ENCODE data around the gene SLC38A10.

Gene SLC38A10

GRCh38 chr17:81315885-81316391, 20.8 kb upstream of the SLC38A10 start:
- Histone ChIP-seq H3K4me1 (ENCODE audit: control insufficient read depth, insufficient read depth, low read length) (no peaks in the 10 kb centered on the region), H3K27me3 (replicated peaks; ENCODE audit: control insufficient read depth, insufficient read depth, low read length) (peaks cover 11% of the 10 kb centered on the region), H3K4me3 (ENCODE audit: low read length) (no peak overlapping the region), H3K36me3 (ENCODE audit: control insufficient read depth, insufficient read depth, low read length, severe bottlenecking) (no peaks in the 10 kb centered on the region), H3K9ac (ENCODE audit: low read length) (no peak overlapping the region), H3K9me3 (ENCODE audit: control insufficient read depth, low read length) (no peaks in the 10 kb centered on the region)
- no peak for DNase-seq (ENCODE audit: low read depth)

GRCh38 chr17:81315129-81315884, 20.2 kb upstream of the SLC38A10 start:
- H3K4me1 ChIP-seq (ENCODE audit: control insufficient read depth, insufficient read depth, low read length) = no peaks in the 10 kb centered on the region
- no peak overlapping the region for H3K4me3 ChIP-seq (ENCODE audit: low read length)
- H3K27me3 ChIP-seq (replicated peaks; ENCODE audit: control insufficient read depth, insufficient read depth, low read length) = peaks cover 11% of the 10 kb centered on the region
- no peak overlapping the region for H3K9ac ChIP-seq (ENCODE audit: low read length)
- H3K9me3 ChIP-seq (ENCODE audit: control insufficient read depth, low read length) = no peaks in the 10 kb centered on the region
- no peaks in the 10 kb centered on the region for H3K36me3 ChIP-seq (ENCODE audit: control insufficient read depth, insufficient read depth, low read length, severe bottlenecking)
- DNase-seq (ENCODE audit: low read depth) = no peak

- Histone ChIP-seq H3K4me1 (ENCODE audit: control insufficient read depth, insufficient read depth, low read length) (peaks cover 4% of the 10 kb centered on the region), H3K27me3 (replicated peaks; ENCODE audit: control insufficient read depth, insufficient read depth, low read length) (peaks cover 11% of the 10 kb centered on the region), H3K36me3 (ENCODE audit: control insufficient read depth, insufficient read depth, low read length, severe bottlenecking) (no peaks in the 10 kb centered on the region), H3K9me3 (ENCODE audit: control insufficient read depth, low read length) (no peaks in the 10 kb centered on the region), H3K9ac (ENCODE audit: low read length) (no peak overlapping the region), H3K4me3 (ENCODE audit: low read length) (no peak overlapping the region)
- DNase-seq (ENCODE audit: low read depth) = no peak
Observed at GRCh38 chr17:81314398-81315081, 19.4 kb upstream of the SLC38A10 start.

GRCh38 chr17:81313776-81314397, 18.8 kb upstream of the SLC38A10 start:
- no peak overlapping the region for H3K9ac ChIP-seq (ENCODE audit: low read length)
- H3K36me3 ChIP-seq (ENCODE audit: control insufficient read depth, insufficient read depth, low read length, severe bottlenecking) = no peaks in the 10 kb centered on the region
- H3K4me1 ChIP-seq (ENCODE audit: control insufficient read depth, insufficient read depth, low read length) = peaks cover 10% of the 10 kb centered on the region
- H3K9me3 ChIP-seq (ENCODE audit: control insufficient read depth, low read length) = no peaks in the 10 kb centered on the region
- peaks cover 11% of the 10 kb centered on the region for H3K27me3 ChIP-seq (replicated peaks; ENCODE audit: control insufficient read depth, insufficient read depth, low read length)
- DNase-seq (ENCODE audit: low read depth) = no peak
- H3K4me3 ChIP-seq (ENCODE audit: low read length) = no peak overlapping the region

- Histone ChIP-seq H3K36me3 (ENCODE audit: control insufficient read depth, insufficient read depth, low read length, severe bottlenecking) (no peaks in the 10 kb centered on the region), H3K9ac (ENCODE audit: low read length) (no peak overlapping the region), H3K4me1 (ENCODE audit: control insufficient read depth, insufficient read depth, low read length) (peaks cover 12% of the 10 kb centered on the region), H3K27me3 (replicated peaks; ENCODE audit: control insufficient read depth, insufficient read depth, low read length) (peaks cover 6% of the 10 kb centered on the region), H3K4me3 (ENCODE audit: low read length) (no peak overlapping the region), H3K9me3 (ENCODE audit: control insufficient read depth, low read length) (no peaks in the 10 kb centered on the region)
- no peak for DNase-seq (ENCODE audit: low read depth)
Observed at GRCh38 chr17:81312624-81313325, 17.7 kb upstream of the SLC38A10 start.

- H3K36me3 ChIP-seq (ENCODE audit: control insufficient read depth, insufficient read depth, low read length, severe bottlenecking) = no peaks in the 10 kb centered on the region
- H3K4me1 ChIP-seq (ENCODE audit: control insufficient read depth, insufficient read depth, low read length) = peaks cover 12% of the 10 kb centered on the region
- H3K4me3 ChIP-seq (ENCODE audit: low read length) = no peak overlapping the region
- no peaks in the 10 kb centered on the region for H3K9me3 ChIP-seq (ENCODE audit: control insufficient read depth, low read length)
- no peak for DNase-seq (ENCODE audit: low read depth)
- H3K27me3 ChIP-seq (replicated peaks; ENCODE audit: control insufficient read depth, insufficient read depth, low read length) = peaks cover 6% of the 10 kb centered on the region
- H3K9ac ChIP-seq (ENCODE audit: low read length) = no peak overlapping the region
Observed at GRCh38 chr17:81311946-81312345, 16.8 kb upstream of the SLC38A10 start.

GRCh38 chr17:81310949-81311550, 15.9 kb upstream of the SLC38A10 start:
- H3K36me3 ChIP-seq (ENCODE audit: control insufficient read depth, insufficient read depth, low read length, severe bottlenecking) = no peaks in the 10 kb centered on the region
- no peak for DNase-seq (ENCODE audit: low read depth)
- H3K27me3 ChIP-seq (replicated peaks; ENCODE audit: control insufficient read depth, insufficient read depth, low read length) = no peaks in the 10 kb centered on the region
- H3K4me3 ChIP-seq (ENCODE audit: low read length) = no peak overlapping the region
- no peak overlapping the region for H3K9ac ChIP-seq (ENCODE audit: low read length)
- peaks cover 12% of the 10 kb centered on the region for H3K4me1 ChIP-seq (ENCODE audit: control insufficient read depth, insufficient read depth, low read length)
- no peaks in the 10 kb centered on the region for H3K9me3 ChIP-seq (ENCODE audit: control insufficient read depth, low read length)

GRCh38 chr17:81309859-81310839, 15.0 kb upstream of the SLC38A10 start:
- Histone ChIP-seq H3K36me3 (ENCODE audit: control insufficient read depth, insufficient read depth, low read length, severe bottlenecking) (no peaks in the 10 kb centered on the region), H3K9ac (ENCODE audit: low read length) (peak overlapping the region; percentile 82), H3K9me3 (ENCODE audit: control insufficient read depth, low read length) (no peaks in the 10 kb centered on the region), H3K4me1 (ENCODE audit: control insufficient read depth, insufficient read depth, low read length) (peaks cover 12% of the 10 kb centered on the region), H3K4me3 (ENCODE audit: low read length) (peak overlapping the region; percentile 74), H3K27me3 (replicated peaks; ENCODE audit: control insufficient read depth, insufficient read depth, low read length) (no peaks in the 10 kb centered on the region)
- DNase-seq (ENCODE audit: low read depth) = no peak

- Histone ChIP-seq H3K4me1 (ENCODE audit: control insufficient read depth, insufficient read depth, low read length) (peaks cover 13% of the 10 kb centered on the region), H3K9me3 (ENCODE audit: control insufficient read depth, low read length) (no peaks in the 10 kb centered on the region), H3K36me3 (ENCODE audit: control insufficient read depth, insufficient read depth, low read length, severe bottlenecking) (no peaks in the 10 kb centered on the region), H3K27me3 (replicated peaks; ENCODE audit: control insufficient read depth, insufficient read depth, low read length) (no peaks in the 10 kb centered on the region), H3K9ac (ENCODE audit: low read length) (peak overlapping the region; percentile 82), H3K4me3 (ENCODE audit: low read length) (peak overlapping the region; percentile 74)
- DNase-seq (ENCODE audit: low read depth) = peak; percentile 81
Observed at GRCh38 chr17:81309140-81309858, 14.2 kb upstream of the SLC38A10 start.
